ENCODE results near the gene MAPK12.

MAPK12 gene

GRCh38 chr22:50264946-50265669, 3.6 kb upstream of the MAPK12 start:
- DNase-seq = no peak

GRCh38 chr22:50264104-50264745, 2.7 kb upstream of the MAPK12 start:
- DNase-seq = no peak

GRCh38 chr22:50262973-50263617, 1.6 kb upstream of the MAPK12 start:
- DNase-seq = no peak

GRCh38 chr22:50262460-50262911, 1.0 kb upstream of the MAPK12 start:
- DNase-seq = no peak

GRCh38 chr22:50260801-50261614, 475 bp downstream of the MAPK12 start:
- no peak for DNase-seq

- DNase-seq = no peak
Observed at GRCh38 chr22:50260434-50260800, 1.1 kb downstream of the MAPK12 start.

- DNase-seq = no peak
Observed at GRCh38 chr22:50259302-50259701, 2.2 kb downstream of the MAPK12 start.

- DNase-seq = no peak
Observed at GRCh38 chr22:50258361-50259292, 2.9 kb downstream of the MAPK12 start.

GRCh38 chr22:50257451-50258360, 3.8 kb downstream of the MAPK12 start:
- no peak for DNase-seq

GRCh38 chr22:50257041-50257440, 4.4 kb downstream of the MAPK12 start:
- no peak for DNase-seq

GRCh38 chr22:50256258-50256862, 5.1 kb downstream of the MAPK12 start:
- DNase-seq = no peak

GRCh38 chr22:50255607-50256006, 5.9 kb downstream of the MAPK12 start:
- no peak for DNase-seq

GRCh38 chr22:50255099-50255498, 6.4 kb downstream of the MAPK12 start:
- DNase-seq = no peak

GRCh38 chr22:50253941-50254340, 7.5 kb downstream of the MAPK12 start:
- DNase-seq = no peak

- DNase-seq = no peak
Observed at GRCh38 chr22:50253046-50253915, 8.2 kb downstream of the MAPK12 start.

GRCh38 chr22:50252082-50253045, 9.1 kb downstream of the MAPK12 start:
- peak; percentile 57 for DNase-seq

- DNase-seq = no peak
Observed at GRCh38 chr22:50251477-50252081, 9.9 kb downstream of the MAPK12 start.

Measured in T-helper 9 cell (primary cell).